ENCODE results near the gene GRB10.
"Not testable (repeated sequence)": the region's sequence is repeated elsewhere in the genome, so short reads cannot be mapped to it uniquely, and the experiment has no call there.

Gene GRB10

DNA sequence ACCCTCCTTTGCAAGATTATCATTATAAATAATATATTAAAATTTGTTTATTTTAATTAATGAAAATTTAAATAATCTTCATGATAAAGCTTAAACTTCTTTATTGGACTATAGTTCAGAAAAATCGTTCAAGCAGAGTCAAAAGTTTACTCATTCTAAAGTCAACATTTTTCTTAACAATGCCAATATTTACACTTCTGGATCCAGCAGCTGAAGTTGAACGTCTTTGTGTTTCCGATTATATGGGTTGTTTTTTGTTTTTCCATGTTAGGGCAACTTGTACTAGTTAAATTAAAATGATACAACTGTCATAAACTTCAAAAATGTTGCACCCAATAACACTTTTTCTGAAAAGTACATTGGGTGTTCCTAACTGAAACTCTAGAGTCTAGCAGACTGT, 43.8 kb downstream of the GRB10 start:
- no peak for DNase-seq

DNA sequence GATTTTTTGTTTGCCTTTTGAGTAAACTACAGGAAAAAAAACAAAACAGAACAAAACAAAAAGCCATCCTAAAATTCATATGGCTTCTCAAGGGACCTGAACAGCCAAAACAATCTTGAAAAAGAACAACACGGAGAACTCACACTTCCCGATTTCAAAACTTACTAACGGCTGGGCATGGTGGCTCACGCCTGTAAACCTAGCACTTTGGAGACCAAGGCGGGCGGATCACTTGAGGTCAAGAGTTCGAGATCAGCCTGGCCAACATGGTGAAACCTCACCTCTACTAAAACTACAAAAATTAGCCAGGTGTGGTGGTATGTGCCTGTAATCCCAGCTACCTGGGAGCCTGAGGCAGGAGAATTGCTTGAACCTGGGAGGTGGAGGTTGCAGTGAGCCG, 46.9 kb downstream of the GRB10 start:
- not testable (repeated sequence) for DNase-seq

DNA sequence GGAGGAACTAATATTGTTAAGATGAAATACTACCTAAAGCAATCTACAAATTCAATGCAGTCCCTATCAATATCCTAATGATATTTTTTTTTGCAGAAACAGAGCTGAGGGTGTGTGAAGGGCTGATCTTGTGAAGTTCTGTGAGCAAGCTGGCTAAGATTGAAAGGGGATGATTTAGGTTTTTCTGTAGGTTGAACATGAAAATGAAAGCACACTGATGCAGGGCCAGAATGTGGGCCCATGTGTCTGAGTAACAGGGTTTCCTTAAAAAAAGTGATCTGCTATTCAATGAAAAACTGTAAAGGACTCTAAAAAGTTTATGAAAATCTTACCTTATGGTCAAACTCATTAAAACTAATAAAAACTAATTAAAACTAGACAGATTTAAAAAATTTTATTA, 47.4 kb downstream of the GRB10 start:
- no peak for DNase-seq

DNA sequence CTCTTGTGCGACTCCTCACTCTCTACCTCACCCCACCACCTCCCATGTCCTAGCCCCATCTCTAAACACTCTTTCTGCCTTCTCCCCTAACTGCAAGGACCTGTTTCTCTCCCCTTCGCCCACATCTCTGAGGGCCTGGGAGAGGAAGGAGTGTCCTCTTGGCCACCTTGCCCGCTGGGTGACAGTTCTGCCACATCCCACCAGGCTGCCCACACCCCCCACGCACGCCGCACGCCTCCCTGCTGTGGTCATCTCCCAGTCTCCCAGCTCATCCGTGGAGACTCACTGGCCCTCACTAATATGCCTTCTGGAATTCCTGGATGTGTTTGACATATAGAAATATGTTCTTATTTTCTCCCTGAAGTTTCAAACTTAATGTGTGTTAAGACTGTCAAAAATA, 48.5 kb downstream of the GRB10 start:
- no peak for DNase-seq

DNA sequence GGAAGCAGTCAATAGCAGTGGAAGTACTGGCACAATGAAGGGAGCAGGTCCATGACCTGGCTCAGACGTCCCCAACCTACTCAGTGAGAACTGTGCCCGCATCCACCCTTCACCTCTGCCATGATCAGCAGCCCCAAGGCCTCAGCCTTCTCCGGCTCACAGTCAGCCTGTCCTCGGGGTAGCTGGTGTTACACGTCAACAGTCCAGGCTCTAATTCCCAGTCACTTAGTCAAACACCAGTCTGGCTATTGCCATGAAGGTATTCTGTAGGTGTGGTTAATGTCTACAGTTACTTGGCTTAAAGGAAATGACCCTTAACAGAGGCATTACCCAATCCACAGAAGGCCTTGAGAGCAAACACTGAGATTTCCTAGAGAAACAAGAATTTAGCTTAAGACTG, 49.1 kb downstream of the GRB10 start:
- DNase-seq = no peak

DNA sequence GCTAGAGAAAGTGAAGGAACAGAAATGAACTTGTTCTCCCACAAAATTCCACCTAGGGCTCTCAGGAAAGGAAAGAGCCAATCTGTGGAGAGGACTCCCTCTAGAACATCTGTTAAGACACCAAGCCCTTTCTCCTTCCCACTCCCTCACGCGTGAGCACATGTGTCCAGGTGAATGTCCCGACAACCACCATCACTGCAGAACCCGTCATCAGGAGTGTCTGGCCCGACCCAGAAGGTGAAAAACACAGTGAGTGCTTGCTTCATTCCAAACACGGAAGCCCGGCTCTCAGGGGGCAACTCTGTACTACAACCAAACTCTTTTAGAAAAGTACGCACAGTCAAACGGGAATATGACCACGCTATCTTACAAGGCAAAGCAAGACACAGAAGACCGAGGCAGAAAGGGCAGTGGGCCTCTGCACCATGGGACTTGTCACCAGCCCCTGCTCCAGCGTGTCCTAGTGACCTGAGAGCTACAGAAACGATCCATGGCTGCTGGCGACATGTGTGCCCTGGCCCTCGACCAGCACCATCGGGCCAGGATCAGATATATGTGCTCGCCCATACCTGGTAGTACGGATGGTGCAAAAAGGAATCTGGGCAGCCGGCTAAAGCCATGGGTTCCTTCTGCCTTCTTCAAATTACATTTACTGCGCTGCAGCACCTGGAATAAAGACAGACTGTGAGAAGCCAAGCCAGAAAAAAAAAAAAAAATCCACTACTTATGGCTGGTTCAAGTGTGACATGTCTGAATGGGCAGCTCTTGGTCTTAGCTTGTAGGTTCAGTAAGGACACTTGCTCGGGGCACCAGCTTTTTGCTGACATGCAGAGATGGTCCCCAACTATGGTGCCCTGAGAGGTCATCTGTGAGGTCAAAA, 50.8 kb downstream of the GRB10 start:
- no peak for DNase-seq

DNA sequence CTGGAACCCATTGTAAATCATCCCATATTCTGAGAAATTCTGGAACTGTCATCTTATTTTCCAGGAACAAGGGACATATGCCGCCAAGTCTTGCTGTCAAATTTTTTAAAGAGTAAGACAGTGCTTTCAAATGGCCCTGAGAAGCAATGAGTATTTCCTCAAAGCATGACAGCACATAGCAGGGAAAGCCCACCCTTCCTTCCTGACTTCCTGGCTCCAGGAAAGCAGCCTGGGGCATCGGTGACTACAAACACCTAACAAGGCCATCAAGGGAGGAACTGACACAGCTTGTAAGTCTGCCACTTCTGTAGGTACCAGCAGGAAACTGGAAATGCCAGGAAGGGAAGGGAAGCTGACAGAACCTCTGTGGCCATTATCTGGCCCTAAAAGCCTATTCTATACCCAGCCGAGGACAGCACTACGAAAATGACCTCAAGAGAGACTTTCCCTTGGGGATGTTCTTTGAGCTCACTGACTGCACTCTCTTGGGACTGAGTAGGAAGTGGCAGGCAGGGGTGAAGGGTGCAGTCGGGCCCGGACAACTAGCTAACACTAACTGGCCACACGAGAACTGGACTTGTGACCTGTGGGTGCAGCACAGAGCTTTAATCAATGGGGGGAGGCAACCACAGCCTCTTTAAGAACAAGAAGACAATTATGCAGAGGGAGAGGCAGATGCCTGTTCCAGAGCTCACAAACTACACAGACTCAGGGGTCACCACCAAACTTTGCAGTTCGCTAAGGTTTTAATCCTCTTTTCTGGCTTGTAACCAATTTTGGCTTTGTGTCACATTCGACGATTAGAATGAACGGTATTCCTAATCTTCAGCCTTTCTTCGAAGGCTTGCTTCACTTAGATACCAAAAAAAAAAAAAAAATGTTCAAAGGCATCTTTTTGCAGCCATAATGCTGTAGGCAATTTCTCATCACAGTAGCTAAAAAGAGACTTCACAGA, 52.0 kb downstream of the GRB10 start:
- DNase-seq = no peak

DNA sequence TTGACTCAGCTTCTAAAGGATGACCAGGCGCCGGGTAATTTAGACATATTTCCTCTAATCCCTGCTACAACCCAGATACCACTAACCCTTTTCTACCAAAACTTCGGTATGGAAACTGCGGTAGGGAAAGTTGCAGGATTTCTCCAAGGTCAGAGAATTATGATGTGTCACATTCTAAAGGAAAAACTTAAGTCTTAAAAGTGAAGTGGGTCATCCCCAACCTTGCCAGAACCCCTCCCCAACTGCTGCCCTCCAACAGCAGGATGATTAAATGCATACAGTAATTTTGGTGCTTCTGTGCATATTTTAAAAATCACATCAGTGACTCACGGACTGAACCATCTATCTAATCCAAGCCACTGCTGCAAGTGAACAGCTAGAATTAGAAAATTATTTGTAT, 52.7 kb downstream of the GRB10 start:
- DNase-seq = no peak

DNA sequence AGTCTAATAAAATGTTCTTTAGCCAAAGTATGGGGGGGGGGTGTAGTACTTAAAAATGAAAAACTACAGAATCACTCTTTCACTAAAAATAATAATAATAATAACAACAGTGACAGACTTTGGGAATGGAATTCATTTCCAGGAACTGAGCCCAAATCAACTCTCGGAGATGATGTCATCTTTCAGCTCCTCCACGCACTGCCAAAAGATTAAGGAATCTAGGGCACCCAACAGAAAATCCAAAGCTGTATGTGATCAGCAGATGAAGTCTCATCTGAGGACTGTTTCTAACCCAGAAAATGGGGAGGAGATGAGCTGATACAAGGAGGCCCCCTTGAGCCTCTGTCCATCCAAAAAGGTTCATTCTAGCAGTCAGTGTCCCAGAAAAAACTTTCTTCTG, 54.5 kb downstream of the GRB10 start:
- no peak for DNase-seq

DNA sequence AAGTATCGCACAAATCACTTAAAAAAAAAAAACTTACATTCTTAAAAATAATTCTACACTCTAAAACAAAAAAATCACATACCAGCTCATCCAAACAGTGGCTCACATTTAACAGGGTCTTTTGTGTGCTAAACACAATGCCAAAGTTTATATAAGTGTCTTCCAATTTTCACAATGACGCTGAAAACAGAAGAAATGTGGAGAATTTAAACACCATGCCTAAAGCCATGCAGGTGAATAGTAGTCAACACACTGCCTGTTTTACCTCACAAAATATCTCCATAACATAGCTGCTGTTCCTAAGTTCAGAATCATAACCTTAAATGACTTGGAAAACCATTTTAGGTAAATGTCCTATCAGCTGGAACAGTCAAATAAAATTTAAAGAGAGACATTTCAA, 55.0 kb downstream of the GRB10 start:
- no peak for DNase-seq

DNA sequence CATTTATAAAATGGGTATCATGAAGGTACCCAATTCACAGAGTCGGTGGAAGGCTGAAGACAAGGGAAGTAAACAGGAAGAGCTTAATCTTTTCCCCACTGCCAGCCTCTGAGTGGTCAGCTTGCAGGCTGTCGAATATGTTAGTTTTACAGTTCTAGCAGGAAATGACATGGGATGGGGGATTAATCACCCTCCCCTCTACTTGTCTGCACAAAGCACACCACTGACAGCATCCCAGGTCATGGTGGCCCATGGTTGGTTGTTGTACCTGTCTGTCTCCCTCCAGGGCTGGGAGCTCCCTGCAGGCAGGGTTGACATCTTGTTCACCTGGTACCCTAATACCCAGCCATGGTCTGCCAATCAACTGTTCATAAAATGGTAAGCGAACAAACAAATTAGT, 55.6 kb downstream of the GRB10 start:
- no peak for DNase-seq

DNA sequence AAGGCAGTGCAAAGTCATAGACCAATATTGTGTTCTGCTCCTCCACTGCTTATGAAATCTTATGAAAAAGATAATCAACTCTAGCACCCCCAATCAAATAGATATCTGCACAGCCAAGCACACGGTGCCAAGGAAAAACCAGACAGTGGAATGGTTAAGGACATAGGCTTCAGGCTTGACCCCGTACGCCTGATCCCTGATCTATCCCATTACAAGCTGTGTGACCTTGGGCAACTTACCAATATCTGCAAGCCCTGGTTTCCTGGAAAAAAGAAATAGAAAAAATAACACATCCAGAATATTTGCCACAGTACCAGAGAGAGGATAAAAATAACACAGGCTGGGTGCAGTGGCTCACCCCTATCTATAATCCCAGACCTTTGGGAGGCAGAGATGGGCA, 56.9 kb downstream of the GRB10 start:
- no peak for DNase-seq

DNA sequence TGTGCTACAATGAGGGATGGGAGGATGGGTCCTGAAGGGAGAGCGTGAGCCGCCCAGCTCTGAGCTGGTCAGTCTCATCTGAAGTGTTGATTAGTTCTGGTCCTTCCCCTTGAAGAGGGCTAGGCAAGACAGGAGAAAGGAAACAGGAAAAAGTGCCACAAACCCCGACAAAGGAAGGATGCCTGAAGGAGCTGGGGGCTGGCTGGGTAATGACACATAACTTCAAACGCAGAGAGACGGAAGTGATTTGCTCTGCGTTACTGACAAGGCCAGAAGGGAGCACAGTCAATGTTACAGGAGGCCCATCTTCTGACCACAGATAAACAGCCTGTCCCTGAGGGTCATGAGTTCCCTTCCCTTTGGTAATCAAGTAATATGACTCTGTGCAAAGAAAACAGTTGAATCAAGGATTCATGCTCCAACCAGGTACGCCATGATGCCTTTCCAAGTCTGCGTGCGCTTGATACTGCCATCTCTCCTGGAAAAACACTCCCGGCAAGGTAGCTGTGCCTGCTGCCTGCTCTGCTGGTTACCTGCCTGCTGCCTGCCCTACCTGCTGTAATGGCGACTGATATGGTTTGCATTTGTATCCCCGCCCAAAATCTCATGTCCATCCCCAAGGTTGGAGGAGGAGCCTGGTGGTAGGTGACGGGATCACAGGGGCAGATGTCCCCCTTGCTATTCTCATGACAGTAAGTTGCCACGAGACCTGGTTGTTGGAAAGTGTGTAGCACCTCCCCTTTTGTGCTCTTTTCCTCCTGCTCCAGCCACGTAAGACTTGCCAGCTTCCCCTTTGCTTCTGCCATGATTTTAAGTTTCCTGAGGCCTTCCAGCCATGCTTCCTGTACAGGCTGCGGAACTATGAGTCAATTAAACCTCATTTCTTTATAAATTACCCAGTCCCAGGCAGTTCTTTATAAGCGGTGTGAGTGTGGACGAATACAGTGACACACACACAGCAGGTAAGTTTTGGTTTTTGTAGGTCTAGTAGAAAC, 57.9 kb downstream of the GRB10 start:
- no peak for DNase-seq

DNA sequence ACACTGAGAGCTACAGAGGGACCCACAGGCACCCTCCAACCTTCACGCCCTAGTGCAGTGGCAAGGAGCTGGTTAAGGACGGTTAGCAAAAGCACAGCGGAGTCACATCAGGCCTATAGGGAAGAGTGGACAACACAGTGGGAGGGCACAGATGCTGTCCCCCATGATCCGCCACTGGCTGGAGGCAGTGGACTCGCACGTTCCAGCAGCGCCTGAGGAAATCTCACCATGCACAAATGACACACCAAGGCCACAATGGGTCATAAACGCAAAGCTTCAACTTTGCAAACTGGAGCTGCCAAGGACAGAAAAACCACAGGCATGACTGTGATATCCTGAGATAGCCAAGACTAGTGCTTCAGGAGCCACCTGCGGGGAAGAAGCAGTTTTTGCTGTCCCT, 58.8 kb downstream of the GRB10 start:
- no peak for DNase-seq

DNA sequence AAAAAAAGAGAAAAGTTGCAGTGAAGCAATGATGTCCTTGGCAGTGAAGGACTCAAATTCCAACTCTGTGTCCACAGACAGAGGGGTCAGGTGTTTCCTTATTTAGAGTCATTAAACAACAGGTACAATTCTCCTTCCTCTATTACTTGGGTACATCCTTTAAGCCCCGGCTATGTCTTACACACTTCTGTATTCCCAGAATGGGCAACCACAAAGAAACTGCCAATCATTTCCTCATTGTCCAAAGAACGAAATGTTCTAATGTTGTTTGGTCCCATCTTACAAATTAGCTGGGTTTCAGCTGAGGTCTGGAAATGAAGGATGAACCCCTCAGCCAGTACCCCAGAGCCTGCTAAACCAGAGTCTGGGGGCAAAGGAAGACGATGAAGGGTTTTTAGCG, 59.5 kb downstream of the GRB10 start:
- no peak for DNase-seq

DNA sequence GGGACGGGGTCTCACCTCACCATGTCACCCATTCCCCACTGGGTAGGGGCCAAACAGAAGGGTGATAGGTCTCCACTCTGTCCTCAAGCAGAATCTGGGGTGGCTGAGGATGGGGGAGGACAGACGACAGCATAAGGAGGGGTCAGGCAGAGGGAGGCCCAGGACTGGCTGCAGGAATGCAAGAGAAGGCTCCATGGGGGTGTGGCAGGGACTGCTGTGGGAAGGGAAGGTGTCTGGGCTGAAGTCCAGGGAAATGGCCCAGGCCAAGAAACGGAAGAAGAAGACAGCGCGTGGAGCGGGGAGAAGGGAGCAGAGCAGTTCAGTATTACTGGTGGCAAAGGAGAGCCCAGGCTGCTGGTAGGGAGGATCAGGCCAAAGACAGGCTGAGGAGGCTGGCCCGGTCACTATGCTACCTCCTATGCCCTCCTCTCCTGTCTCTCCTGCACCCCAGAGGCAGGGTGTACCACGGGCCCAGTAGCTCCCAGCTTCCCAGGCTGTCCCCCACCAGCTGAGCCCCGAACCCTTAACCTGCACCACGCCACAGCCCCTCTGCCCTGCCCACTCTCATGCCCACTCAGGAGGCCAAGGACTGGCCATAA, 60.9 kb downstream of the GRB10 start:
- no peak for DNase-seq

DNA sequence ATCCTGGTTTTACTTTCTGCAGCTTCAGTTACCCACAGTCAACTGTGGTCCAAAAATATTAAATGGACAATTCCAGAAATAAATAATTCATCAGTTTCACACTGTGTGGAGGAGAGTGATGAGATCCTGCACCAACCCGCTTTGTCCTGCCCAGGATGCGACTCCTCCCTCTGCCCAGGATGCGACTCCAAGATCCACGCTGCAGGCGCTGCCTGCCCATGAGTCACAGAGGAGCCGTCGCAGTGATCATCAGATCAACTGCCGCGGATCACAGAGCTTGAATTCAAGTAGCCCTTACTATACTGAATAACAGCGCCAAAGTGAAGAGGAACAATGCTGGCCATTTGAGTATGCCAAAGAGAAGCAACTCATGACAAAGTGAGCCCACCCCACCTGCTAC, 61.5 kb downstream of the GRB10 start:
- DNase-seq = no peak

DNA sequence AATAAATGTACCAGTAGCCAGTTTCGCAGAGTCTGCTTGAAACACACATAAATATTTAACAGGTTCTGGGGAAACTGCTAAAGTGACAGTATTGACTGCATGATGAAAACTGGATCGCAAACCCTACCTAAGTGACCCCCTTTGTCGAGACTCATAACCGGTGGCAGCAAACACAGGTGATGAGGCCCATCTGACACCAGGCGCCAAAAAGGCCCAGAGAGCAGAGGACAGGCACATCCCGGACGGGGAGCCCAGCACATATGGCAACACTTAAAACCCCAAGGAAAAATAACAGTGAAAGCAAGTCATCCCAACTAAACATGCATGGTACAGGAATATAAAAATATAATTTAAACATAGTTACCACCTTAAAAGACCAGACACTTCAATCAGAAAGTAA, 62.4 kb downstream of the GRB10 start:
- no peak for DNase-seq

DNA sequence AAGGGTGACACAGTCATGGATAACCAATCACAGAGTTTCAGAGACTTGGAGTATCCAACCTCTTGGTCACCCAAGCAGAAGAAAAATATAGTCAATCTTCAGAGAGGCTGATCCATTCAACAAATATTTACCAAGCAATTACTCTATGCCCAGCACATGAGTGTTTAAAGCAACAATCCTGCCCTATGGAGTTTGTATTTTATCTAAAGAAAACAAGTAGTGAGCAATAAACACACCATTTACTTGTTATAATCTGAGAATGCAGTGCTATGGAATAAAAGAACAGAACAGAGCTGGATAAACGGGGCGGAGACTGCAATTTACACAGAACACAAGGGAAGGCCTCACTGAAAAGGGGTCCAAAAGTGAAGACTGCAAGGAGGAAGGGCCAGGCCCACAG, 63.8 kb downstream of the GRB10 start:
- DNase-seq = no peak

DNA sequence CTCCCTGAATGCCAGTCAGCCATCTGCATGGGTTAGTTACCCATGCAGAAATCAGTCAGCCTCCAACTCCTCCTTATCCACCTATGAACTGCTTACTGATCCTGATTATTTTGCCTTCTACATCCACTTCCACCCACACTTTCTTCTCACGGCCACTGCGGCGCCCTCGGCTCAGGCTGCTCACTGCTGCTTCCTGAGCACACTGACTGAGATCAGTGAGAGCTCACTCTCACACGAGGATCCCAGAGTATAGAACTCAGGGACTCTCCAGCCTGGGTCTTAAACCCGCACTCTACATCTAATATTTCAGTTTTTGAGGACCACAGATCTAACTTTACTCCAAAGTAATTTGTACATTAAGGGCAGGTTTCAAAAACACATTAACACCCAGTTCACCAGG, 64.4 kb downstream of the GRB10 start:
- DNase-seq = no peak

DNA sequence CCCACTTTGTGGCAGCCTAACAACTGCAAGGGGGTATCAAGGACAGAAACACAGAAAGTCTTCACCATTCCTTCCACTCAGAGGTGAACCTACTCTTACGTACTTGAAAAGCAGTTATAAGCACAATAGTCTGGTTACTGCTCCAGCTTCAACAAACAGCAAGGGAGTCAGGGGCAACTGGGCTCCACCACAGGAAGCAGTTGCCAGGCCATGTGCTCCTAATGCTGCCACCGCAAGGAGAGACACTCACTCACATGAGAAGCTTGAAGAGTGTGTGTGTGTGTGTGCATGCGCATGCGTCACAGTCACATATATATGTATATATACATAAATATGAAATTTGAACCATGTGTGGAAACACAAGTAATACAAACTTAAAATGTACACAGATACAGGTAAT, 65.5 kb downstream of the GRB10 start:
- DNase-seq = no peak

DNA sequence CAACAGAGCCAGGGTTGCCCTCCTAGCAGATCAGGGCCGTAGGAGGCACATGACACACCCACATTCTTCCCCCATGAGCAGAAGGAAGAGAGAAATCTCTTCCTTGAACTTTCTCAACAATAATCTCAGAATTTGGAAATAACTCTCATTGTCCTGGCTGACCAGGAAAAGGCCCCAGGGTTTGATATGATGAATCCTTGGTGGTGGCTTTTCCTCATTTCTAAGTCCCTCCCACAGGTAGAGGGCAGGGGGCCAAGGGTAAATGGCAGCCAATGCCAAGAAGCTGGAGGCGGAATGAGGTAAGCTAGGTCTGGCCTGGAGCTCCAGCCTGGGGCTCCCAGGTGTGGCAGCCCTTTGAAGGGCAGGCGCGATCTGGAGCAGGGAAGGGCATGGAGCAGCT, 67.8 kb downstream of the GRB10 start:
- no peak for DNase-seq

All from RPMI8226 (cell line).